IPS DF 4.7 (cell line): Measurements from ENCODE around the gene RASL10B.
"Not testable (repeated sequence)": the region's sequence is repeated elsewhere in the genome, so short reads cannot be mapped to it uniquely, and the experiment has no call there.

ENCODE experiments used
- DNase-seq: peaks from one replicate; pipeline ENCODE4 v3.0.0-alpha.2; 2013; ENCODE audit warnings: low spot score; ENCODE audit errors: extremely low read depth

The RASL10B gene, protein sequence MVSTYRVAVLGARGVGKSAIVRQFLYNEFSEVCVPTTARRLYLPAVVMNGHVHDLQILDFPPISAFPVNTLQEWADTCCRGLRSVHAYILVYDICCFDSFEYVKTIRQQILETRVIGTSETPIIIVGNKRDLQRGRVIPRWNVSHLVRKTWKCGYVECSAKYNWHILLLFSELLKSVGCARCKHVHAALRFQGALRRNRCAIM

DNA sequence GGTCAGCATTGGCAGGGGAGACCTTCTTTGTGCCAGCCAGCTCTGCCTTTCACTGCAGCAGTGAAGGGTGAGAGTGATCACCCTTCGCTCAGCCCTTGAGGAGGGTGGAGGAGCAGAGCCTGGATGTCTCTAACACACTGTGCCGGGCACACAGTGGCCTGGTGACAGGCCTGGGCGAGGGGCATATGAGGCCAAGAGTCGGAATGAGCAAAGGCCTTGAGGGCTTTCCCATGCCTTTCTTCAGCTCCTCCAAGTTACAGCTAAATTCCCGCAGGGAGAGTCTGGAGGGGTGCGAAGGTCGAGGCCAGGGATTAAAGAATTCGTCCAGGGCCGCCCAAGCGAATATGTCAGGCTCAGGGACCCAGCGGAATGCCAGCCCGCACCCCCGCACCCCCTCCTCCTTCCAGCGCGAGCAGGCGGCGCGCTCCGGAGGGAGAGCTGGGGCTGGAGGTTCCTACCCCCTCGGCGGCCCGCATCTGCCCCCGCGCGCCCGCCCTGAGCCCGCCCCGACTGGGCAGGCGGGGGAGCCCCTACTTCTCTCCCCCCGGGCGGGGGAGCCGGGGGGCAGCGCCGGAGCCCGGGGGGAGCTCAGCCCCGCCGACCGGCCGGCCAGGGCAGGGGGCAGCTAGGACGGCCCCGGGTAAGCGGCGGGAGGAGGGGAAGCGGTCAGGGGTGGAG lies at the start of gene RASL10B:
TSS of gene RASL10B (plus strand) at position 401 of the 678 bp plus-strand sequence. CDS start 3,546 bp downstream, outside the sequence.
- DNase-seq = no peak

- DNase-seq = no peak
These were observed 47.8 kb upstream of the RASL10B start for GRCh38 chr17:35683591-35683990.

DNA sequence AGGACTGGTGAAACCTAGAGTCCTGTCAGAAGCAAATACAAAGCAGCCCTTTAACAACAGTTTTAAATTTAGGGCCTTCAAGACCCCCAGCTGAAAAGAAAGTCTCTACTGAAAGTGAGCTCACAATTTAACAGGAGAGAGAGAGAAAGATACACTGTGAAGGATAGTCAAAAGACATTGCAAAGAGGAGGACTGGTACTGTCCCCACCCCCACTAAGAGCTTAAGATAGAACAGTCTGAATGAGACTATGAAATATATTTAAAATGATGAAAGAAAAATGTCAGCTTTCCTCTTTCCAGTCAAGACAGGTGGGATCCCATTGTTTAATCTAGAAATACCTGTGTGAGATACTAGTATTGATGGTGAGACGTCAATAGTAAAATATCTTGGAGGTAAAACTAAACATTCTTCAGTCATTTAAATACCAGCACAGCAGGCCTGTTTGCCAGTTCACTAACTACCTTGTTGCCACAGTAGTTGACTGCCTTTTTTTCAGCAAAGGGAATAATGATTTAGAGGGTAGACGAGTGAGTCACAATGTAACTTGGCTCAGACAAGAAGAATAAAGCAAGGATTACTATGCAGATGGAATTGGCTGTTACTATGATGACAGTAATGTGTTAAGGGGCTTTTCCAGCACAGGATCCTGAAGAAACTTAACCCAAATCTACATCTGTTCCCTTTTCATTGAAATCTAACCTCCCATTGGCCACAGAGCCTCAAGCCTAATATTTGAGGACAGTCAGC lies 47.2 kb upstream of the RASL10B start:
- DNase-seq = no peak

DNA sequence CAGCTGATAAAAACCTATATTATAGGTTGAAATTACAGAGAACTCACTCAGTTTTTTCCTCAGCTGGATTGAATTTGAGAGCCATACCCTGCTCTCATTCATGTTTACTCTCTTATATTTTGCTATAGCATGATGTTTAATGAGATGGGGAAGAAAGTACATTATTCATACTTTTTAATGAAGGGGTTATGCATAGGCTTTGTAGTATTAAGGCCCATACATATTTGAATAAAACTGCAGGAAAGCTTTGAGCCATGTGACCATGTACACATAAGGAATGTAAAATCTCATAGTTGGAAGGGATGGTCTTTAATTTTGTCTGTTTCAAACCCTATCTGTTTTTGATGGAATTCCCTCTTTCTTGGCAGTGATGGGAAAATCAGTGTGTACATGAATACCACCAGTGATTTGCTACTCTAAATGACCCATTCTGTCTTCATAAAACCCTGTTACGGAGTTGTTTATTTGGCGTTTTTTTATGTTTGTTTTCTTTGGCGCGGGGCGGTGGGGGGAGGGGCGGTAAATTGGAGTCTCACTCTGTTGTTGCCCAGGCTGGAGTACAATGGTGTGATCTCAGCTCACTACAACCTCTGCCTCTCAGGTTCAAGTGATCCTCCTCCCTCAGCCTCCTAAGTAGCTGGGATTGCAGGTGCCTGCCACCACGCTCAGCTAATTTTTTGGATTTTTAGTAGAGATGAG lies 38.8 kb upstream of the RASL10B start:
- DNase-seq = no peak

DNA sequence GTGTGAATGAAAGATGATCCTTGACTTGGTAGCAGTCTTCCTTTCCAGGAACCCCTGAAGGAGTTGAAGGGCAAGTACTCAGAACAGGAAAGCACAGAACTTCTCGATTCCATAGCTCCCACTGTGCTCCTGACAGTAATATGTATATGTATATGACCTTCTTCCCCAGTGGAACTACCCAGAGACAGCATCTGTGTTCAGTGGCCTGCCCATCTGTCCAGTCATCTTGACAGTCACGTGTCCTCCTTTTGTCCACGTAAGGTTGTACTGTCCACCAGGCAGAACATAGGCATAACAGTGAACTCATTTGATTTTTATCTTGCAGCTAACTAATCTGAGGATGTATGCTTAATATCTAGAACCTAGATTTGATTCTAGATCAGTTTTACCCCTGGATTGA lies 37.8 kb upstream of the RASL10B start:
- DNase-seq = no peak

DNA sequence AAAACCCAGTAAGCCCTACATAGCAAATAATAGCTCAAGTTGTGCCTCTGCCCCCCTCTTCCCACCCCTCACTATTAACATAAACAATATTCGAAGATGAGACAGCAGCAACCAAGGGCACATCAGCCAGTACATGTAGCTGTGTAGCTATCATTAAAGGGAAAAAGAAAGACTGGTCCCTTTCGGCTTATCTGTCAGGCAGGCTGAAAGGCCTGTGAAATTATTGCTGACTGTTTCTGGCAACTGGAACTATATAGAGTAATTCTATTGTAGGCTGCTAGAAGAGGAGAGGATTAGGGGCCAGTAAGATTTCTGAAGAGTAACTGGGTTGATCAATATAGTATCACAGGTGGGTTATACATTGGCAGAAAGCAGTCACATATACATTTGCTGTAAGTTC lies 36.5 kb upstream of the RASL10B start:
- no peak for DNase-seq

GRCh38 chr17:35695613-35696012 lies 35.8 kb upstream of the RASL10B start:
- DNase-seq = no peak

DNA sequence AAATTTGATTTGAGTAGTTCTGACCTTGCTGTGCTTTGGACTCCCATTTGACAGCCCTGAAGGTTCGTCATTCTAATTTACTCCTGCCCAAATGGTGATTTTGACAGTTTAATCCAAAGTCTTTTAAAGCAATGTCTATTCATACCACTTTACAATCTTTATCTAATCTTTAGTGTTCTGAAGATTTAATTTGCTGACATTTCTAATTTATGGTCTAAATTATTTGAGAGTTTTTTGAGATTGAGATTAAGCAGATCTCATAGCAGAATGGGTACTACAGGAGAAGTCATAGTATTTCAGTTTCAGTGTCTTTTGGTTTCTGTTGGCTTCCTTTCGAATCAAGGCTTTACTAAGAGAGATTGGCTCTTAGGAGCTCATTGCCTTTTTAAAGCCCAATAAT lies 32.6 kb upstream of the RASL10B start:
- DNase-seq = no peak

DNA sequence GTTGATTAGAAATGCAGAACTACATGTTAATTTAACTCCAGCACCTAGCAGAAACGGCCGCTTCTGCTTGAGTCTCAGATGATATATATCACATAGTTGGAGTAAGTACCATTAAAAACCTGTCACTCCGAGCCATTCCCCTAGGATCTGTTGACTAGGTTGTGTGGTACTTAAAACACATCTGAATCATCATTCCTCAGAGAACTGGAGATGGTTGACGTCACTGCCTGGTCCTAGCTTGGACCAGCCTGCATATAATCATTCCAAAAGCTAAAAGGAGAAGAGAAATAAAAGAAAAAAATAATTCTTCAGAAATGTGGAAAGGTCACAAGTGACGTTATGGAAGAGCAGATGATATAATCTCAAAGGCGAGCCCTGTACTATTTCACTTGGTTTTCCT lies 31.3 kb upstream of the RASL10B start:
- DNase-seq = no peak

DNA sequence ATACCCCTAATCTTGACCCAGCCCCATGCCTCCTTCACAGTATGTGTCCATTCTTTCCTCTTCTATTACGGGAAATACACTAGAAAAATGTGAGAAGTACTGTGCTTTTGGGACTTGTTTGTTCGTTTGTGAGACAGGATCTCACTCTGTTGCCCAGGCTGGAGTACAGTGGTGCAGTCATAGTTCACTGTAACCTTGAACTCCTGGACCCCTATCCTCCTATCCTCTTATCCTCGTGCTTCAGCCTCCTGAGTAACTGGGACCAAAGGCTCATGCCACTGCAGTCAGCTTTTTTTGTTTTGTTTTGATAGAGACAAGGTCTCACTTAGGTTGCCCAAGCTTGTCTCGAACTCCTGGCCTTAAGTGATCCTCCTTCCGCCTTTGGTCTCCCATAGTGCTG lies 29.9 kb upstream of the RASL10B start:
- no peak for DNase-seq

DNA sequence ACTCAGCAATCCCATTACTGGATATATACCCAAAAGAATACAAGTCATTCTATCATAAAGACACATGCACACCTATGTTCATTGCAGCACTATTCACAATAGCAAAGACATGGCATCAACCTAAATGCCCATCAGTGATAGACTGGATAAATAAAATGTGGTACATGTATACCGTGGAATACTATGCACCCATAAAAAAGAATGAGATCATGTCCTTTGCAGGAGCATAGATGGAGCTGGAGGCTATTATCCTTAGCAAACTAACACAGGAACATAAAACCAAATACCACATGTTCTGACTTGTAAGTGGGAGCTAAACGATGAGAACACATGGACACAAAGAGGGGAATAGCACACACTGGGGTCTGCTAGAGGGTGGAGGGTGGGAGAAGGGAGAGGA lies 28.1 kb upstream of the RASL10B start:
- DNase-seq = not testable (repeated sequence)

DNA sequence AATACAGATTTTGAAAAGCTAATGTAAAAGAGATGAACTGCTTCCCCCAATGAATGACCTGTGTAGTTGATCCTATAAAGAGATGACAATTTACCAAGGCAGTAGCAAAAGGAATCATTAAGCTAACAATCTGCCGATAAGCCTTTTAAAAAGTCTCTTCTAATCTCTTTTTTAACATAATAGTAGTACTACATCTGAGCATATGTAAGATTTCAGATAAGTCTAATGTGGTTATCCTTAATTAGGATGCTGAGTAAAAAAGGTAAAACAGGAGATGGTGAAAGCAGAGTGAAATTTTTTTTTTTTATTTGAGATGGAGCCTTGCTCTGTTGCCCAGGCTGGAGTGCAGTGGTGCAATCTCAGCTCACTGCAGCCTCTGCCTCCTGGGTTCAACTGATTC lies 26.2 kb upstream of the RASL10B start:
- no peak for DNase-seq

- no peak for DNase-seq
These were observed 25.7 kb upstream of the RASL10B start for GRCh38 chr17:35705705-35706104.

DNA sequence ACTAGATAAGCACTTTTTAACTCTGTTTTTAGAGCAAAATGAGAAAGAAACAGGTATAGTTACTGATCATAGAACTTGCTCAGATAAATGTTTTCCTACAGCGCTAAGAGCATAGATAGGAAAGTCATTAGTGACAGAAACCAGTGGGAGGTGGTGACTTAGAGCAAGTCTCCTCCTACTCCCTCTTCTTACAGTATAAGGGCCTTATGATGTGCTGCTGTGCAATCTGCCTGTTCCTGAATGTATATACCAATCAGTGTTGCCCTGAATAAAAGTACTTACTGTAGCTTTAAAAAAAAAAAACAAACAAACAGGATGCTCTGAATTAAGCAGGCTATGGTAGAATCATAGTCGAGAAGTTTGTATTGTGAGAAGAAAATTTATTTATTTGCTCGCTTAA lies 23.3 kb upstream of the RASL10B start:
- DNase-seq = no peak

- DNase-seq = no peak
These were observed 22.5 kb upstream of the RASL10B start for GRCh38 chr17:35708951-35709350.

DNA sequence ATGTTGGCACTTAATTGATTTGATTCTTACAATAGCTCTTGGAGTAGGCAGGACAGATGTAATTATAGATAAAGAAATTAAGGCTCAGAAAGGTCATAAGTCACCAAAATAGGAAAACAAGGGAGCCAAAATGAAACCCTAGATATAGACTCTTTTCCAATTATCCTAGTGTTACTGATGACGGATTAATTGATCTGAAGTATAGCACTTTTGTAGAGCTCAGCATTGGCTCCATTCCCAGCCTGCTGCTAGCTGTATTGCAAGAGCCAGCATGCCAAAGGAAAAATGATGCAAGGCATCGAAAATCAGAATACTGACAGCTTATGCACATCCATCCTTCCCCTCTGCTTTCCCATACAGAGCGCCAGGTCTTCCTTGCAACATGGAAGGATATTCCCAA lies 21.6 kb upstream of the RASL10B start:
- no peak for DNase-seq

DNA sequence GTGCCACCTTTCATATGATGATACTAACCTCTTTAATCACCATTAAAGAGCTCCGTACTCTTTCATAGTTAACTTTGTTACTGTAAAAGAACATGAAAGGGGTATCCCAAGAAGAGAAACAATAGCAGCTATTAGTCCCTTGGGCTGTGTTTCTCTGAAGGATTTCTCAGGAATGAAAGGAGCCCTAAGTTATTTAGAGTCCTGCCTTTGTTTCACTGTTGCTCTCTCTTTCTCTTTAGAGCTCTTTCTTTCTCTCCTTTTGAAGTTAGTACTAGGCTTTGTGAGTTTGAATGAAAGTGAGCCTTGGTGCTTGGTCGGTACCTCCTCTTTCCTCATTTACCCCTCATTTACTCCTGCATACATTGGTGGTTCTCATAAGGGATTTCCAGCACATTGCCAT lies 20.5 kb upstream of the RASL10B start:
- no peak for DNase-seq

DNA sequence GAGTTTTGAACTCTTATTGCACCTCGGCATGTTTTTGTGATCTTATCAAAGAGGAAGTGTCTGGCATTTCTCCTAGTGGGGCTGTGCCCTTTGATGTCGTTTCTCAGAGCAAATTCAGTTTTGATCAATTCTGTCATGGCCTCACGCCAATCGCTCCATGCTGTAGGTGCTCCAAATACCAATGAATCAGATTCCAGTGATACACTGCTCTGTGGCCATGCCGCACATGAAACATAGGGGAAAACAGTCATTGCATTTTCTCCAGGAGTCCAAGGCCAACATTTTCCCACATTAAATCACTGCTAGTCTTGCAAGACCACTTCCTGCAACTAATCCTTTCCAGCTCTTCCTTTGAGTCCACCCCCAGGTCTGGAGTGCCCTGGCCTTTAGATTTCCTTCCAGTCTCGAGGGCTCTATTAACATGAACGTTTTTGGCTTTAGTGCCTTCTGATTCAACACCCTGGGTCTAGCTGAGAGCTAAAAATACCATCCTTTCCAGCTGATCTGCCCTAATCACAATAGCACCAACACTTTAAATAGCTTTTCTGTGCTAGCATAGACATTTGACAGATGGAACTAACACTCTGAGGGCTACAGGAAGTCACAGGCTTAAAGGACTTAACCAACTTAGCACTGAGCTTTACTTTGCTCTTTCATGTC lies 18.2 kb upstream of the RASL10B start:
- DNase-seq = no peak

DNA sequence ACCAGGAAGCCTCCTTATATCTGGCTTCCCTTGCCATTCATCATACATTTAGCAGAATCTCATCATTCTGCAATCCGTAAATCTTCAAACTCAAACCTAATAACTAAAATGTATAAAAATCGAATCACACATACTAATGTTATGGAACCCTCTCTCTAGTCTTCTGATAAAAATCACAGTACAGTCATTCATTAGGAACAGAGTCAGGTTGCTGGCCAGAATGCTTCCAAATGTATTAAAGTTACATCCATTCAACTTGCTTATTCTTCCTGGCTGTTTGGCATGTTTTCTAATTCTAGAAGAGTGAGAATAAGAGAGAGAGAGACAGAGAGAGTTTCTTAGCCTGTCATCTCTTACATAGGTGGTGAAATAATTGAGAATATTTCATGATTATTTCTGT lies 16.5 kb upstream of the RASL10B start:
- DNase-seq = no peak

- no peak for DNase-seq
These were observed 16.0 kb upstream of the RASL10B start for GRCh38 chr17:35715416-35715815.

GRCh38 chr17:35716173-35716572 lies 15.3 kb upstream of the RASL10B start:
- DNase-seq = no peak
